ENCODE data around the gene STRN3. TPM values are rescaled to one million over a fixed set of nuclear protein-coding genes. Genes with fewer than 3 reads are reported as not detected.

The STRN3 gene
- polyA plus RNA-seq, 3 donors, result 39.9 to 50.5 (median 44.3) TPM

DNA sequence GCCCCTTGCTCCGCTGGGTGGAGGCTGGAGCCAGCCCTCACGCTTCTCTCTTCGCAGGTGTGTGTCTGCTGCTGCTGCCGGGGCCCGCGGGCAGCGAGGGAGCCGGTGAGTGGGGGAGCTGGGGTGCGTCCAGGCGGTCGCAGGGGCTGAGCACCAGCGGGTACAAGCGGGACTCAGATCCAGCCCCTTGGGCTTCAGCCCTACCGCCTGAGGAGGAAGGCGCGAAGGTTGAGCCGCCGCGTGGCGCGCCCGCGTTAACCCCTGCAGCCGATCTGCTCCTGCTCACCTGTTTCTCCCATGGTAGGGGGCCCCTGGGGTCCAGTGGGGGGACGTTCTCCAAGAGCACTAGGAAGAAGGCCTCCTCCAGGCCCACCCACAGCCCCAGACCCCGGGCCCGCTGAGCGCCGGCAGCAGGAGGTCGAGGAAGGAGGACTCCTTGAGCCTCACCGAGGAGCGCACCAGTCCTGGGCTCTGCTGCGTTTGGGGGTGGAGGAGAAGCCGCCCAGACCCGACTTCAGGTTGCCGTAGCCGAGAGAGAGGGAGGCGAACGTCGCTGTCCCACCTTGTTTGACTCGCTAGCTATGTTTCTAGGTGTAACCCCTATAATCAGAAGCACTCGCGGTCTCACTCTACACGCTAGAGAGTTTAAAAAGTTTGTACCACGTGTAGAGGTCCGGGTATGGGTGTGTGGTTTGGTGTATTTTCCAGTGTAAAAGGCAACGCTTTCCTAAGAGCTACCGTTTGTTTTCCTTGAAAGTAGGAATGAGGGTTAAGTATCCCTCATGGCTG is 151.0 kb downstream of the STRN3 start:
- peak; percentile 2 for DNase-seq

DNA sequence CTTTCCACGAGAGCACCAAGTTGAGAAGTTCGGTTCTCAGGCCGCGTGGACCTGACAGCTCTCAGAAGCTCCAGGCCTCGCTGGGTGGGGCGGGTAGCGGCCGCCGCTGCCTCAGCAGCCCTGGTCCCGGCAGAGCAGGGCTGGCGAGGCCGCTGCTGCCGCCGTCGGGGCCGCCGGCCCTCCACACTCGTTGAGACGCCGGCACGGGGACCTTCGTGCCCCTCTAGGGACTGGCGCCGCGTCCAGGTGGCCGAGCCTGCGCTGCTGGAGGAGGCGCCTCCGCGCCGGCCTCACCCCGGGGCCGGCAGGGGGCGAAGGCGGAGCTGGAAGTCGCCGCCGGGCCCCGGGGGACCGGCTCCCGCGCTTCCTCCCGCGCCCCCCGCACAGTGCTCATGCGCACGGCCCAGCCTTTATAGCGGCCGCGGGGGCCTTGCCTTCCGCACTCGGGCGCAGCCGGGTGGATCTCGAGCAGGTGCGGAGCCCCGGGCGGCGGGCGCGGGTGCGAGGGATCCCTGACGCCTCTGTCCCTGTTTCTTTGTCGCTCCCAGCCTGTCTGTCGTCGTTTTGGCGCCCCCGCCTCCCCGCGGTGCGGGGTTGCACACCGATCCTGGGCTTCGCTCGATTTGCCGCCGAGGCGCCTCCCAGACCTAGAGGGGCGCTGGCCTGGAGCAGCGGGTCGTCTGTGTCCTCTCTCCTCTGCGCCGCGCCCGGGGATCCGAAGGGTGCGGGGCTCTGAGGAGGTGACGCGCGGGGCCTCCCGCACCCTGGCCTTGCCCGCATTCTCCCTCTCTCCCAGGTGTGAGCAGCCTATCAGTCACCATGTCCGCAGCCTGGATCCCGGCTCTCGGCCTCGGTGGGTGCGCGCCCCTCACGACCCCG is 151.8 kb downstream of the STRN3 start, which contains the start of gene COCH:
COCH (plus strand) TSS at position 440 of the 879 bp plus-strand sequence; CDS start at position 820, 380 bp downstream.
- DNase-seq, result peak; percentile 38

DNA sequence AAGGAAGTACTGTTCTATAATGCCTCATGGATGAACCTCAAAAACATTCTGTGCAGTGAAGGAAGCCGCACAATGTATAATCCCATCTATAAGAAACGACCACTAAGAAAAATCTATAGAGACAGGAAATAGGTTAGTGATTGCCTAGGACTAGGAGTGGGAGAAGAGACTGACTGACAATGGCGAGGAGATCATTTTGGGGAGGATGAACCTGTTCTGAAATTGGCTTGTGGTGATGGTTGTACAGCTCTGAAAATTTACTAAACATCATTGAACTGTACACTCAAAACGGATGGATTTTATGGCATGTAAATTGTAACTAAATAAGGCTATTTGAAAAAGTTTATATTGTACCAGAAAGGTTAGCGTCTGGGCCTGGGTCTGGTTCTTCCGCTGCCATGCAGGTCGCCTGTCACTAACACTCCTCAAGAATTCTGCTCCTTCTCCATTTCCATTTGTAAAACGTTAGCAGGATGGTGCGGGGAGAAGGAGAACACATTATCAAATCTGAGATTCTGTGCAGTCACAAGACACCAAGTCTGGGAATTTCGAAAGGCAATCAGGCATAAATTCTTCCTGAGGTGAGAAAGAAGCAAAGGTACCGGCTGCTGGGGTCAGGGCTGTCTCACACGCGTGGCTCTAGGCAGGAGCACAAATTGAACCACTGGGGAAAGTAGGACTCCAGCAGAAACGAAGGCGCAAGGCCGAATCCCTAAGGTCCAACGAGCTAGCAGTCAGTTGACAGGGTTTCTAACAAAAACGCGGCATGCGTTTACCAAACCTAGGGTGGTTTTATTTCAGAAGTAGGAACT is 152.7 kb downstream of the STRN3 start:
- no peak for DNase-seq

DNA sequence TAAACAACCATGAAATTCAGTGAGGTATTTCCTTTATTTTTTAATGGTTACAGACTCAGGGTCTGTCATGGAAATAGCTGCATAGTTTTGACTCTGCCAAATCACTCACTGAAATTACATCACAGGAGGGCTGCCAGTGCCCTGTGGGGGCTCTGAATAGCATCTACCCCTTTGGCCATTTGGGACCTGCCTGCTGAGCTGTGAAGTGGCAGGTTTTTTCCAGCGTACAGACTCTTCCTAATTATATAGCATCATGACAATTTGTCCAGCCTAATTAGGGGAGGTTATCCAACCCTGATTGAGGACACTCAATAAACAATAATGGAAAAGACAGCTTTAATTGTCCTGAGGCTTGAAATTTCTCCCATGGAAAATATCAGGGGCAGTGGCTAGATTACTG is 153.6 kb downstream of the STRN3 start:
- DNase-seq, result no peak

DNA sequence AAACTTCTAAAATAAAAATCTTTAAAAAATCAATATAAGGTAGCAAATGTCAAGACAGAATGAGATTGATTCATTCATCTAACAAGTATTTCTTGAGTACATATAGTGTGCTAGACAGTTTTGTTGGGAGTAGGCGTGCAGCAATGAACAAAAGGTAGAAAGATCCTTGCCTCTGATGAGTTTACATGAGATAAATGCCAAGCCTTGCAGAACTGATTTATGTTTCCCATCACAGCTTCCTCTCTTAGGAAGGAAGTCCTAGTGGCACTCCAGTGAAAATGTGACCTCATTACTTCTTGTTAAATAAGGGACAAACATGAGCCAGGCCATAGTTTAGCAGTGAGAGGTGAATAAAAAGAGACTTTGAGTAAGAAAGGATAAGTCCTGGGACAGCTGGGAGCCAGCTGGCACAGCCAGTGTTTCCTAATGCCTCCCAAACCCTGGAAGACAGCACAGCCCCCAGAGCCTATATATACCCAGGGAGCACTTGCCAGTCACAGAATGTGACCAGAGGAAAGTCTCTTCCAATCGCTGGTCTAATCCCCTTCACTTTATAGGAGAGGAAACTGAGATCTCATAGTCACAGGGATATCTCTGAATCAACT is 156.5 kb downstream of the STRN3 start:
- DNase-seq, result peak; percentile 4

DNA sequence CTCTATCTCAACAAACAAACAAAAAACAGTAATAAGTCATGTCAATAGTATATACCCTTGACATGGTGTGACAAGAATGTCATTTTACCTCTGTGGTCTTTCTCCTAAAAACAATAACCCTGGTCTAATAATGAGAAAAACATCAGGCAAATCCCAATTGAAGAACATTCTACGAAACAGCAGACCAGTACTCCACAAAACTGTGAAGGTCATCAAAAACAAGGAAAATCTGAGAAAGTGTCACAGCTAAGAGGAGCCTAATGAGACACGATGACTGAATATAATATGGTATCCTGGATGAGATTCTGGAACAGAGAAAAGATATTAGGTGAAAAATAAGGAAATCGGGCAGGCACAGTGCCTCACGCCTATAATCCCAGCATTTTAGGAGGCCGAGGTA is 157.4 kb downstream of the STRN3 start:
- no peak for DNase-seq

DNA sequence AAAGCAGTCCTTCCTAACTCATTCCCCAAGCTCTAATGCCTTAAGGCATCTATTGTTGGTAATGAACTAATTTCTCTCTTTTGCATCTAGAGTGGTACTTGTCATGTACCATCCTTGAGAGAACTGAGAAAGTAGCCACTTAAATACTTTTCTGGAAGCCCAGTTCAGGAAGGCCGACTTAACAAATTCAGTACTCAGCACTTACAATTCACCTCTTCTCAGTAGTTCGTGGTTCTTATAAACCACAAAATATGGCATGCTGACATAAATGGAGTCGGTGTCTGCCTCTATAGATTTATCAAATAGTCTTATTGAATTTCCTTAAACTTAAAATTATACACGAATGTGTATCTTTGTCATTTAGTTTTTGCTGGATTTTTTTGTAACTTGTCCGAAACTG is 161.2 kb downstream of the STRN3 start:
- DNase-seq, result no peak

DNA sequence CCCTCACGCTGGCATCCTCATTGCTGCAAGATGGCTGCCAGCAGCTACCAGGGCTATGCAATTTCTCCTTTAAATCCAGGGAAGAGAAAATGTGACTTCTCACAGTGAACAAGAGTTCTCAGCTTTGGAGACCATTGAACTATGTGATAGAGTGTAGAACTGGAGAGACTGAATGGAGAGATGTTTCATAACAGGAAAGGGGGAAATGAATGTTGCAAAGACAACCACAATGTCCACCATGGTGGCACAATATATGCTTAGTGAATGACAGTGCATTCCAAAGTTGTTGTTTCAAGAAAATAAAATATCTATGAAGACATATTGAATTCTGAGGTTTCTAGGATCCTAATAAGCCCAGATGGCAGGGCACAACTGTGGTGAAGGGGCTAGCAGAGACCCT is 165.0 kb downstream of the STRN3 start:
- no peak for DNase-seq

DNA sequence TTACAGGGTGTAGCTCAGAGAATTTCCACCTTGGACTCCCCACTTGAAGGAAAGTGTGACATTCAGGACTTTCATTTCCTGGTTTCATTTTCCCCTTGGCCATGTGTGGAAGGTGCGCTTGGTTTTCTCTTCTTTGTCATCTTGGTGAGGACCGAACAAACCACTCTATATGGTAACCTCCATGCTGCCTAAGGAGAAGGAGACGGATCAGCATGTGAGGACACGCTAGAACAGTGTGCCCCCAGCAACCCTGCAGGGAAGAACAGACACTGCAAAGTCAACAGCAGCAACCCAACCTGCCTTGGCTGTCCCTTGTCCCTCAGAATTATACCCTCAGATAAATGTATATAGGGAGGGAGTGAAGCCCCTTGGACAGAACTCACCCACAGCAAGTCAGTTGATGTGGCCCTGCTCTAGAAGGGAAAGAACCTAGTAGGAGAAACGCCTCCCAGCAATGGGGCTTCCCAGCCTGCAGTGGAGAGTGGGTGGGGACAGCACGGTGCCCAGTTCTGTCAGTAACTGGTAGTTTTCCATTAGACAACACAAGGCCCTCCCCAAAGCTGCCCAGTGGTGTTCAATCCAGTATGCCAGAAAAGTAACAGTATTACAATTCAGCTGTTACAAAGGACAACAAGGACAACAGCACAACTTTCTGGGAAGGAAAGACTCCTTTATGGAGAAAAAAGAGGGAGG is 170.7 kb downstream of the STRN3 start:
- no peak for DNase-seq

DNA sequence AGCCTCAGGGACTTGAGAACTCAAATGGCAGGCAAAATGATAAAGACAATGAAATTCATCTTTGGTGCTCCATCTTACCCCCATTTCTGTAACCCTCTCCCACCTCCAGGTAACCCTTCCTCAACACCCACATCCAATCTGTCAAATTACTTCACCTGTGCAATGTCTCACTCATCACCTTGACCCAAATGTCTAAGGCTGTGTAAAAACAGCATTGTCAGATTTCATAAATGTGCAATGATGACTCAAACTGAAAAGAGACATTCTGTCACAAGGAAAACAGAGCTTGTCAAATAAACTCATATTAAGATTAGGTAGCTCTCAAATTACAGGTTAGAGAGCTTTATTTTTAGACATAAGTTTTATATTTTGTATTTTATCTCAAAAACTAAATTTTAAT is 171.7 kb downstream of the STRN3 start:
- DNase-seq, result no peak

DNA sequence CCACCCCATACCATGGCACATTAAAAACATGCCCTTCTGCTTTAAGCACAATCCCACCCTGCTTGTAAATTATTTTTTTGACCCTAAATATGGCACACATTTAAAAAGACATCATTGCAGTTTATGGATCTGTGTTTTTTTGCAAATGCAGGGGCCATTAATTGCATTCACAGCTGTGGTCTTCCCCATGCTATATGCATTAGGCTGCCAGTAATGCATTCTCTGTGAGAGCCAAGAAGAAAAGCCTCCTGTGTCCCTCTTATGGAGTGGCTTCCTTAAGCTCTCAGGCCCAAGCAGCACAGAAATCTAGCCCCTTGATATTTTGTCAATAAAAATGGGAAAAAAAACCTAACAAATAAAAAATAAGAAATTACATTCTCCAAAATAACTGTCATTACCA is 172.2 kb downstream of the STRN3 start:
- DNase-seq, result no peak

DNA sequence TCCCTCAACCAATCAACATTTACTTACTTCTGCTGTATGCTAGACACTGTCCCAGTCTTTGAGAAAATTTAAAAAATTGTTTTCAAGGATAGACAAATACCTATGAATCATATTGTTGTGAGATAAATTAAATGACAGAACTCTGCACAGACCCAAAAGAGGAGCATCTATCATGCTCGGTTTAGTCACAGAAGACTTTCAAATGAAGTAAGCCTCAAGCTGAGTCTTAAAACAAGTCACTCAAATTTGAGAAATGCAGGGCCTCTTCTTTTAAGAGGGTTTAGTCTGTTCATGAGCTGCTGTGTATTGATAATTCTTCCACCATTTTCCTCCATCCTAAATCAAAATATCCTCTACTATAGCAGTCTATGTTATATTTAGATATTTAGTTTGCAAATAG is 176.2 kb downstream of the STRN3 start:
- no peak for DNase-seq

DNA sequence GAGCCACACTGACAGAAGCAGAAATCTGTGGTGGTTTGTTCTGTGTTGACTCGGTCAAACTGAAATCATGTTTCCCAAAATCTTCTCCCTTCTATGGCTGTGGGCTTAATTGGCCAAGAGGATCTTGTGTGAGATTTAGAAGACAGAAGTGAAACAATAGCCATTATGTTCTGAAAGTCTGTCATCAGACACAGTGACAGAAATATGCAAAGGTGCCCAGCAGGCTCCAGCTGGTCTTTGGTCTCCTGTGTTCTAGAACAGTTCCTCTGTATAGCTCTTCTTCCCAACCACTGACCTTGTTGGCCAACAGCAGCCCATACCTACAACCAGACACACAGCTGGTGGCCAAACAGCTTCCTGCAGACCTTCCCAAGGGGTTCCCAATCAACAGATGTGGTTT is 176.8 kb downstream of the STRN3 start:
- no peak for DNase-seq

DNA sequence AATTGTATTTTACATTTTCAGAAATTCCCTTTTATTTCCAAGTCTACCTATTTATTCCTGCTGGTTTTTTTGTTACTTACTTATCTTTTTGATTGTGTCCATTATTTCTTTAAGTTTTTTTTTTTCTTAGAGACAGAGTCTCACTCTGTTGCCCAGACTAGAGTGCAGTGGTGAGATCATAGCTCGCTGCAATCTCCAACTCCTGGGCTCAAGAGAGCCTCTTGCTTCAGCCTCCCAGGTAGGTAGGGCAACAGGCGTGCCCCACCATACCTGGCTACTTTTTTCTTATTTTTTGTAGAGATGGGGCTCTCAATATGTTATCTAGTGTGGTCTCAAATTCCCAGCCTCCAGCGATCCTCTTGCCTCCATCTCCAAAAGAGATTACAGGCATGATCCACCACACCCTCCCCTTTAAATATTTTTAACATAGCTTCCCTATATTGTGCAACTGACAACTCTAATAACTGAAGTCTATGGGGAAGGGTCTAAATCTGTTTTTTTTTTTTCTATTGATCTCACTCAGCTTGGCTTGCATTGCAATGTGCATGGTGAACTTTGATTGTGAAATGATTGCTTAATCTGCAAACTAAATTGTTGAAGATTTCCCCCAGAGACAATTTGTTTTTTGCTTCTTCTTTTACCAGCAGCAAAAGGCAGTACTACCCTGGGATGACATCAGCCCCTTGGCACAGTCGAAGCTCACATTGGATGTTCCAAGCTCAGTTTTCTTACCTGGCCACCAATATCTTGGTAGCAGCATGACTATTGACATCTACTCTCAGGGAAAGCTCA is 177.5 kb downstream of the STRN3 start:
- DNase-seq, result no peak

Other genes starting within 250 kb of the STRN3 start
- 1 to 10 TPM; 3.3 to 4.5 (median 3.7) TPM for gene COCH, start 151.8 kb downstream of the STRN3 start, polyA plus RNA-seq (ENCODE audit: insufficient read length in 3 of 3)
- gene AP4S1, start 730 bp downstream of the STRN3 start, polyA plus RNA-seq (ENCODE audit: insufficient read length in 3 of 3), result 10 to 100 TPM; 16.1 to 17.8 (median 16.8) TPM
- 100 to 1,000 TPM; 156 to 185 (median 169) TPM for gene HECTD1, start 181.4 kb upstream of the STRN3 start, polyA plus RNA-seq (ENCODE audit: insufficient read length in 3 of 3)